ENCODE data around the gene ZNF354C.
"Not testable (repeated sequence)": the region's sequence is repeated elsewhere in the genome, so short reads cannot be mapped to it uniquely, and the experiment has no call there.

Gene ZNF354C

GRCh38 chr5:179060116-179061008 is at the start of gene ZNF354C:
Gene ZNF354C, plus strand, starts transcription at chr5:179060373. Its CDS starts 1,696 bp downstream, at chr5:179062069.
- DNase-seq: no peak

- DNase-seq: peak; percentile 90
Measured at GRCh38 chr5:179023528-179024189, 36.5 kb upstream of the ZNF354C start, which contains the start of gene ZNF879. Gene ZNF879, plus strand, starts transcription at chr5:179023804. Its CDS starts 1,201 bp downstream, at chr5:179025005.

- no peak for DNase-seq
Measured at GRCh38 chr5:179033004-179033580, 27.1 kb upstream of the ZNF354C start.

GRCh38 chr5:179044765-179045164 is 15.4 kb upstream of the ZNF354C start:
- no peak for DNase-seq

GRCh38 chr5:179051784-179052183 is 8.4 kb upstream of the ZNF354C start:
- no peak for DNase-seq

- no peak for DNase-seq
Measured at GRCh38 chr5:179054036-179054785, 6.0 kb upstream of the ZNF354C start.

- DNase-seq: no peak
Measured at GRCh38 chr5:179054876-179055275, 5.3 kb upstream of the ZNF354C start.

- DNase-seq: no peak
Measured at GRCh38 chr5:179055436-179055835, 4.7 kb upstream of the ZNF354C start.

- no peak for DNase-seq
Measured at GRCh38 chr5:179055841-179056240, 4.3 kb upstream of the ZNF354C start.

- DNase-seq: no peak
Measured at GRCh38 chr5:179061025-179061424, 852 bp downstream of the ZNF354C start.

GRCh38 chr5:179065703-179066102 is 5.5 kb downstream of the ZNF354C start:
- no peak for DNase-seq

GRCh38 chr5:179079165-179079987 is 19.2 kb downstream of the ZNF354C start:
- DNase-seq: no peak

GRCh38 chr5:179080724-179081123 is 20.6 kb downstream of the ZNF354C start:
- no peak for DNase-seq

- DNase-seq: no peak
Measured at GRCh38 chr5:179089502-179089901, 29.3 kb downstream of the ZNF354C start.

GRCh38 chr5:179101282-179101681 is 41.1 kb downstream of the ZNF354C start:
- DNase-seq: not testable (repeated sequence)

GRCh38 chr5:179110528-179110927 is 50.4 kb downstream of the ZNF354C start:
- DNase-seq: no peak

- no peak for DNase-seq
Measured at GRCh38 chr5:179111267-179112207, 51.4 kb downstream of the ZNF354C start.

- DNase-seq: no peak
Measured at GRCh38 chr5:179112469-179113142, 52.4 kb downstream of the ZNF354C start.

GRCh38 chr5:179113143-179113530 is 53.0 kb downstream of the ZNF354C start:
- no peak for DNase-seq
